Gastrocnemius medialis (tissue), 4 donors: ENCODE data around the gene RELCH.

Experiments used
- CTCF ChIP-seq, 5 experiments: fragments of 450-650 bp in 3 of 5; fragments of 200-600 bp in 2 of 5; sonication (generic) in 2 of 5; IDR thresholded peaks in 4 of 5; conservative IDR thresholded peaks in 1 of 5; 1 replicate in 4 of 5; 2 replicates in 1 of 5; pipeline ENCODE4 v1.5.1; 2016 to 2019; ENCODE audit warnings: antibody characterized with exemption in 5 of 5, mild to moderate bottlenecking in 3 of 5, moderate library complexity in 3 of 5
- POLR2A ChIP-seq, 2 donors: fragments of 450-650 bp; IDR thresholded peaks; one replicate each; pipeline ENCODE4 v1.6.1; 2017; ENCODE audit warnings: antibody characterized with exemption in 2 of 2, mild to moderate bottlenecking in 2 of 2, moderate library complexity in 2 of 2

GRCh38 chr18:62245177-62245576 is 58.1 kb downstream of the RELCH start:
- TF ChIP-seq CTCF (IDR thresholded peaks at IDR 0.05 in 4 of 5, conservative IDR thresholded peaks at IDR 0.05 in 1 of 5), result no peak
- no peak for TF ChIP-seq POLR2A (IDR thresholded peaks at IDR 0.05)
